ENCODE measurements around the gene VDR. TPM values are rescaled to one million over a fixed set of nuclear protein-coding genes. Genes with fewer than 3 reads are reported as not detected.

VDR gene
- total RNA-seq, 1 donor from 2014 or later: 0.54 TPM

DNA sequence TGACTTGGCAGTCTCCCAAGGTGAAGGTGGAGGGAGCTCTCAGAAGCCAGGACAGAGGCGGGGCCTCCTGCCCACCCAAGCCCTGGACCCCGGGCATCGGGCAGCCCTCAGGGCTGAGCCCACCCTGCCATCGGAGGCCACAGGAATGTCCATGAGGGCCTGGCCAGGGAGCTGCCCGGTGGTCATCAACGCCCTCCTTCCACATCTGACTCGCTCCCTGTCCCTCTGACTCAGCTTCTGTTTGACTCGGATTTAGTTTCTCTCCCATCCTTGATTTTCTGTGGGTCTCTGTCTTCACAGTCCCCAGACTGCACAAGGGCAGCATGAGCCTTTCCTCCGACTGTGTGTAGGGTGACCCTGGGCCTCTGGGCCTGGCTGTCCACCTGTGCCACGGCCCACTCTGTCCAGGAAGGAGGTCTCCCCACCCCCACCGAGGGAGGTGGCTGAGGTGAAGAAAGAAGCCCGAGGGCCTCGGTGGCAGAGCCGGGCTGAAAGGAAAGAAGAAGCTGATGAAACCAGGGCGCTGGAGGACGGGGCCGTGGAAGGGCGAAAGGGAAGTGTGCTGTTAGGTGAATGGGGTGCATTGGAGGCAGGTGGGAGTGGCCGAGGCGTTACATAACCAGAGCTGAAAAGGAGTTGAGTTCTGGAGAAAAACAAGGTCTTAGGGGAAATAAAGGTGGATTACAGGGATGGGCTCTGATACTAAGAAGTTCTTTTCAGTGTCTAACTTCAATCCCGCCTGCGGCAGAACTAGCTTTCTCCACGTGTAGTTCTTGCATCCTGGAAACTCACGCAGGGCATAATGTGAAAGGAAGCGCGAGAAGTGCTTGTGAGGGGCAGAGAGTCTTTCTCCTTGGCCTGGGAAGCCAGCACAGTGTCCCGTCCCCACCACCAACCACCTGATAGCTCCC lies 41.9 kb upstream of the VDR start:
- H3K4me3 Mint-ChIP-seq: no peak overlapping the region
- H3K4me1 Mint-ChIP-seq: peaks cover 26% of the 10 kb centered on the region
- peaks cover under 1% of the 10 kb centered on the region for H3K27me3 Mint-ChIP-seq (ENCODE audit: low read depth)
- DNase-seq (ENCODE audit: low spot score in 2 of 2, unreplicated experiment in 2 of 2): no peak
- no peaks in the 10 kb centered on the region for H3K36me3 Mint-ChIP-seq
- TF ChIP-seq, protein P1, sequence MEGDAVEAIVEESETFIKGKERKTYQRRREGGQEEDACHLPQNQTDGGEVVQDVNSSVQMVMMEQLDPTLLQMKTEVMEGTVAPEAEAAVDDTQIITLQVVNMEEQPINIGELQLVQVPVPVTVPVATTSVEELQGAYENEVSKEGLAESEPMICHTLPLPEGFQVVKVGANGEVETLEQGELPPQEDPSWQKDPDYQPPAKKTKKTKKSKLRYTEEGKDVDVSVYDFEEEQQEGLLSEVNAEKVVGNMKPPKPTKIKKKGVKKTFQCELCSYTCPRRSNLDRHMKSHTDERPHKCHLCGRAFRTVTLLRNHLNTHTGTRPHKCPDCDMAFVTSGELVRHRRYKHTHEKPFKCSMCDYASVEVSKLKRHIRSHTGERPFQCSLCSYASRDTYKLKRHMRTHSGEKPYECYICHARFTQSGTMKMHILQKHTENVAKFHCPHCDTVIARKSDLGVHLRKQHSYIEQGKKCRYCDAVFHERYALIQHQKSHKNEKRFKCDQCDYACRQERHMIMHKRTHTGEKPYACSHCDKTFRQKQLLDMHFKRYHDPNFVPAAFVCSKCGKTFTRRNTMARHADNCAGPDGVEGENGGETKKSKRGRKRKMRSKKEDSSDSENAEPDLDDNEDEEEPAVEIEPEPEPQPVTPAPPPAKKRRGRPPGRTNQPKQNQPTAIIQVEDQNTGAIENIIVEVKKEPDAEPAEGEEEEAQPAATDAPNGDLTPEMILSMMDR (IDR thresholded peaks at IDR 0.05; ENCODE audit: unreplicated experiment): no peak
- peak overlapping the region; percentile 75 for H3K27ac Mint-ChIP-seq
- H3K9me3 Mint-ChIP-seq: no peaks in the 10 kb centered on the region

DNA sequence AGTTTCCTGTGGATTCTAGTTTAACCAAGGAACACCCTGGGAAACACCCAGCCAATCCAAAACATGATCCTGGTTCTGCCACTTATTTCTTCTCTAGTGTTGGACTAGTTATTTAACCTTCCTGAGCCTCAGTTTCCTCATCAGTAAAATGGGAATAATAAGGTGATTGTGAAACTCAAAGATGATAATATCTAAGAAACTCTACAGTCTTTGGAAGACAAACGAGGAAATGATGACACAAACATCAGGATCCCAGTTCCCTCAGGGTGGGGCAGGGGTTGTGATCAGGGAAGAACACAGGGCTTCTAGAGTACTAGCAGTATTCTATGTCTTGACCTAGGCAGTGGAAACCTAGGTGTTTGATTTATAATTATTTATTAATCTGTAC lies 40.5 kb upstream of the VDR start:
- no peak for DNase-seq (ENCODE audit: low spot score in 2 of 2, unreplicated experiment in 2 of 2)
- no peak overlapping the region for H3K4me3 Mint-ChIP-seq
- H3K36me3 Mint-ChIP-seq: no peaks in the 10 kb centered on the region
- no peaks in the 10 kb centered on the region for H3K9me3 Mint-ChIP-seq
- H3K4me1 Mint-ChIP-seq: peaks cover 20% of the 10 kb centered on the region
- TF ChIP-seq, protein P1 (IDR thresholded peaks at IDR 0.05; ENCODE audit: unreplicated experiment): no peak
- H3K27ac Mint-ChIP-seq: no peak overlapping the region
- peaks cover 8% of the 10 kb centered on the region for H3K27me3 Mint-ChIP-seq (ENCODE audit: low read depth)

DNA sequence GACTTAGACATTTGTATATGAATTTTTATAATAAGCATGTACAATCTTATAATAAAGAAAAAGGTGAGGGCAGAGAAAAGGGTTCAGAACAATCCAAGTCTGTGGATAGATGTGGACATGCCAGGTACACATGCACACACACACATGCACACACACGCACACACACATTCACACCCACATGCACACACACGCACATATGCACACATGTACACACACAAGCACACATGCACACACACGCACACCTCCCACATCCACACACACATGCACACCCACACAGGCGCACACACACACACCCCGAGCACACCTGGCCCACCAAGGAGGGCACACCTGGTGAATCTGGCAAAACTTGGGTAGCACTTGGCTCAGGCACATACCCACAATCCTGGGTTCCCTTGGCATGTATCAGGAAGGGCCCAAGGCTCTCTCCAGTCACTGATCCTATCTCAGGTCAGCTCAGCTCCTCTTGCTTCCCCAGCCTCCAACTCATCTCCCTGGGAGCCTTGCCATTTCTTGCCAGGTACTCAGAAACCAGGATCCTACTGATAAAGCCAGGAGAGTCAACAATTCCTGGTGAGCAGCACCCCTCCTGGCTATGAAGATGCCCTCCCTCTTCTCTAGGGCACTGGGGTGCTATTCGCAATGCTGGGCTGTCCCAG lies 40.0 kb upstream of the VDR start:
- Mint-ChIP-seq H3K27ac (no peak overlapping the region), H3K27me3 (ENCODE audit: low read depth) (peaks cover 8% of the 10 kb centered on the region), H3K36me3 (no peaks in the 10 kb centered on the region), H3K4me1 (peaks cover 20% of the 10 kb centered on the region), H3K9me3 (no peaks in the 10 kb centered on the region), H3K4me3 (no peak overlapping the region)
- DNase-seq (ENCODE audit: low spot score in 2 of 2, unreplicated experiment in 2 of 2): no peak
- TF ChIP-seq, protein P1 (IDR thresholded peaks at IDR 0.05; ENCODE audit: unreplicated experiment): no peak

DNA sequence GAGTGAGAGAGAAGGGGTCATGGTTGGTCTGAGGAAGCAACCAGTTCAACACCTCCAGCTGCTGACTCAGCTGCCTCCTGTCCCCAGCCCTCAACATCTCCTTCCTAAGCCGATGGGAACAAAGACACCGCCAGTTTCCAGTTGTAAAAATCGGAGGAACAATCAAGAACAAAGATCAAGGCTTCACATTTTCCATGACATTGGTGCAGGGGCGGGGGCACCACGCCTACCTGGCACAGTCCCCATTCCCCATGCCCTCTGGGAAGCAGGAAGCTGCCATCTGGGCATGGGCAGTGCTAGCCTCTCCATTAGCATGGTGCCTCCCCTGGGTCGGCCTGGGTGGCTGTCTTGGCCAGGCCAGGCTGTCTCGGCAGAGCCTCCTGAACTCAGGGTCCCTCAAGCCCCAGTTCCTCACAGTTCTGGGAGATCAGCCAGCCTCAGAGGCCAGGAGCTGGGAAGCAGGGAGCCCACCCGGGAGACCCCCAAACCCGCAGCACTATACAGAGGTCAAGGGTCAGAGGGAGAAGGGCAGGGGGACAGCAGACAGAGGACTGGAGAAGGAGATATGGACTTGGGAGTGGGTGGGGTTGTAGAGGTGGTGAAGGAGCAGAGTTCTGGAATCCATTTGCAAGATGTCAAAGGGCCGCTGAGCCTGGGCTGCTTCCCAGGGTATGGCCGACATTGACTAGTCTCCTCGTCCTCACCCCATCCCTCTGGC lies 39.0 kb upstream of the VDR start:
- peaks cover 8% of the 10 kb centered on the region for H3K27me3 Mint-ChIP-seq (ENCODE audit: low read depth)
- H3K4me1 Mint-ChIP-seq: peaks cover 16% of the 10 kb centered on the region
- no peak for DNase-seq (ENCODE audit: low spot score in 2 of 2, unreplicated experiment in 2 of 2)
- TF ChIP-seq, protein P1 (IDR thresholded peaks at IDR 0.05; ENCODE audit: unreplicated experiment): no peak
- no peaks in the 10 kb centered on the region for H3K36me3 Mint-ChIP-seq
- H3K27ac Mint-ChIP-seq: no peak overlapping the region
- no peak overlapping the region for H3K4me3 Mint-ChIP-seq
- no peaks in the 10 kb centered on the region for H3K9me3 Mint-ChIP-seq

DNA sequence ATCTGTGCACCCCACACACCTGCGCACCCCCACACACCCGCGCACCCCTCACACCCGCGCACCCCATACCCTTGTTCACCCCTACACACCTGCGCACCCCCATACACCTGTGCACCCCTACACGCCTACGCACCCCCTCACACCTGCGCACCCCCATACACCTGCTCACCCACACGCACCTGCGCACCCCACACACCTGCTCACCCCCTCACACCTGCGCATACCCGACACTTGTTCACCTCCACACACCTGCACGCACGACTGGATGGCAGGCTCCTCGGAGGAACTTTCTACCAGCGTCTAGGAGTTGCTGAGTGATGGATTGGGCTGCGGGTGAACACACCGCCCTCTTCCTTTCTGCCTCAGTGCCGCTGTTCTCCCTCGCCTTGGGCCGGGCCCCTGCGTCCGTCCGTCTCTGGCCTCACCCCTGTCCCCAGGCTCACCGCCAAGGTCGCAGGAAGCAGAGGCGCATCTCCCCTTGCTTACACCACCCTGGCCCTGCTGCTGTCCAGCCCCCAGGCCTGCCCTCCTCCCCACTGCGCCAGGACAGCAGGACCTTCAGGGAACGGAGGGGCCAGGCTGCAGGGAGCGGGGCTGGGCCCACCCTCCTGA lies 37.9 kb upstream of the VDR start:
- Mint-ChIP-seq H3K27me3 (ENCODE audit: low read depth) (peaks cover 8% of the 10 kb centered on the region), H3K9me3 (no peaks in the 10 kb centered on the region), H3K4me1 (peaks cover 16% of the 10 kb centered on the region), H3K27ac (no peak overlapping the region), H3K36me3 (no peaks in the 10 kb centered on the region), H3K4me3 (no peak overlapping the region)
- no peak for DNase-seq (ENCODE audit: low spot score in 2 of 2, unreplicated experiment in 2 of 2)
- TF ChIP-seq, protein P1 (IDR thresholded peaks at IDR 0.05; ENCODE audit: unreplicated experiment): no peak
